Stimulated activated effector memory CD8-positive, alpha-beta T cell treated with anti-CD3 and anti-CD28 coated beads, Interleukin-12 subunit alpha, Interleukin-12 subunit beta, amount 100 ng/mL, for 72 hours (primary cell): Measurements from ENCODE around the gene MGA.
A peak's percentile ranks its signal among the peaks of the same experiment; 100 is the strongest.

Source experiments
- ATAC-seq: fragments of 150-1000 bp; cut with Tn5 transposase; 2 replicates; pipeline ENCODE4 v1.10.0; 2021
- DNase-seq, 2 donors: peaks; one replicate each; pipeline ENCODE4 v3.0.0; 2021 to 2022; ENCODE audit warnings: low spot score in 2 of 2
- H3K27ac Mint-ChIP-seq: one replicate; pipeline ENCODE4 v1.8.0; 2022; ENCODE audit warnings: mild to moderate bottlenecking, mixed read lengths
- H3K36me3 Mint-ChIP-seq: one replicate; pipeline ENCODE4 v1.8.0; 2022; ENCODE audit warnings: mild to moderate bottlenecking, mixed read lengths
- H3K4me1 Mint-ChIP-seq: one replicate; pipeline ENCODE4 v1.8.0; 2022; ENCODE audit warnings: mixed read lengths
- H3K4me3 Mint-ChIP-seq: one replicate; pipeline ENCODE4 v1.8.0; 2022; ENCODE audit warnings: mild to moderate bottlenecking, mixed read lengths
- H3K9me3 Mint-ChIP-seq: one replicate; pipeline ENCODE4 v1.8.0; 2022; ENCODE audit warnings: mixed read lengths

The MGA gene

DNA sequence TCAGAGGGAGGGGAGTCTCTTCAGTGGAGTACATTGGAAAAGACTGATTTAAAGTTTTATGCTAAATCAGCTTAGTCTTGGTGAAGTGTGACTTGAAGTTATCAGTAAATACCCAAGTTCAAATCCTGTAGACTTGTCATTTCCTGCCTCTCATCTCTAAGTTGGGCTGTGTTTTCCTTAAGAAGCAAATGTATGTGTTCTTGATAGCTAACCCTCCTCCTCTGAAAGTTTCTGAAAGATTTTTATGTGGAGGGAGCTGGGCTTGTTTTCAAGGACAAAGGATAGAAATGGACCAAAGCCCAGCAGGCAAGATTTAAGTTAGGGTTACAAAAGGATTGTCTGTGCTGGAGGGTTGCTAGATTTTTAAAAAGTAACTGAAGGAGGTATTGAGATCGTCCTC, 118.3 kb downstream of the MGA start:
- Mint-ChIP-seq H3K27ac (peak overlapping the region; percentile 27), H3K36me3 (peaks cover 23% of the 10 kb centered on the region), H3K4me3 (no peak overlapping the region), H3K9me3 (no peaks in the 10 kb centered on the region), H3K4me1 (peaks cover 64% of the 10 kb centered on the region)
- DNase-seq: no peak
- ATAC-seq: no peak

DNA sequence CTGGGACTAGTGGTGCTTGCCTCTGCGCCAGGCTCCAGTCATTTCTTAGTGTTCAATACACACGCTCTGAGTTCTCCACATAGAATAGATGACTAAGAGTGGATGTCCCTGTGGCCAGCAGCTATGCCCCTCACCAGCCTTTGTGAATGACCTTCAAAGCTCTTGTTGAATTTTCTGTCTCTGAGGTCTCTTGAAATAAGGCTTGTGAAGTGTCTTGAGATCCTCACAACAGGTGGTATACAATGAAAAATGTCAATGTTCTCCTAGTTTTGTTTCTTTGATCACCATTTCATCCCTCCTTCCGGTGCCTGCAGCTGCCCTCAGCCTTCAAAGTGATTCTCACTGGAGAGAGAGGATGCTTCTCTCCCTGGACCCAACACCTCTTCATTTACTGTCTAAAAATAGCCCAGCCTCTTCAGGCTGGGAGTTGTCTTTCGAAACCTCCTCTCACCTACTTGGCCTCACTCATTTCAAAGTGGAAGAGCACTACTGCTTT, 119.5 kb downstream of the MGA start:
- DNase-seq (no peak), ATAC-seq (no peak)
- Mint-ChIP-seq H3K4me3 (no peak overlapping the region), H3K9me3 (no peaks in the 10 kb centered on the region), H3K36me3 (peaks cover 23% of the 10 kb centered on the region), H3K27ac (peak overlapping the region; percentile 59), H3K4me1 (peaks cover 60% of the 10 kb centered on the region)

DNA sequence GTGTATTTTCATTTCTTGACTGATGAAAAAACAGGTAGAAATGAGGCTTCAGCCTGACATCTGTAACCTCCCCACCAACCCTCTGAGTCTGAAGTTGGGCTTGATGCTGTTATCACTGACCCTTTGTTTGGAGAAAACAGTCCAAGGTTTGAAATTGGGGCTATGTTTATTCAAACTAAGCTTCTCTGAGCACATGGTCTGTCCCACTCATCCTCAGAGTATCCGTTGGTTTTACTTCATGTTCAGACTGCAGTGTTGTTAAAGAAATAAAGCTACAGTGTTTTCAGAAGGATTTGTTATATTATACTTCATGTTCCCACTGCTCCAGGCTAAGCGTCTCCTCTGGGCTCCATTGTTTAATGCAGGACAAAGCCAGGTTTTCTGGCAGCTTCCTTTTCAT, 120.1 kb downstream of the MGA start:
- DNase-seq: no peak
- peak overlapping the region; percentile 59 for H3K27ac Mint-ChIP-seq
- H3K9me3 Mint-ChIP-seq: no peaks in the 10 kb centered on the region
- no peak overlapping the region for H3K4me3 Mint-ChIP-seq
- ATAC-seq: no peak
- peaks cover 55% of the 10 kb centered on the region for H3K4me1 Mint-ChIP-seq
- peaks cover 23% of the 10 kb centered on the region for H3K36me3 Mint-ChIP-seq

DNA sequence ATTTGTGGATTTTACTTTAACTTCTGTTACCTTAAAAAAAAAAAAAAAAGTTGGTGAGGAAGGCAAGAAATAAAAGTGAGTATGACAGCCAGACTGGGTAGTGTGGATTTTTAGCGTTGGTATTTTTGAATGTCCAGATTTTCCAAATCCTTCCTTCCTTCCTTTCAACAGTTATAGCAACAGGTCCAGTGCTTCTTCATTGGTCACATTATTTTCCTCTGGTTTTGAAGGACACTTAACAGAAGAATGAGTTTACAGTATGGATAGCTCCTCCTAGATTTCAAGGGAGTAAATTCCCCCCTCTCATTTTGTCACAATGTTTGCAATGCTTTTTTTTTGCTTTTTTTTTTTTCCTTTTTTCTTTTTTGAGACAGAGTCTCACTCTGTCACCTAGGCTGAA, 120.5 kb downstream of the MGA start:
- Mint-ChIP-seq H3K9me3 (no peaks in the 10 kb centered on the region), H3K36me3 (peaks cover 23% of the 10 kb centered on the region), H3K4me3 (no peak overlapping the region), H3K27ac (no peak overlapping the region), H3K4me1 (peaks cover 51% of the 10 kb centered on the region)
- ATAC-seq: no peak
- no peak for DNase-seq

DNA sequence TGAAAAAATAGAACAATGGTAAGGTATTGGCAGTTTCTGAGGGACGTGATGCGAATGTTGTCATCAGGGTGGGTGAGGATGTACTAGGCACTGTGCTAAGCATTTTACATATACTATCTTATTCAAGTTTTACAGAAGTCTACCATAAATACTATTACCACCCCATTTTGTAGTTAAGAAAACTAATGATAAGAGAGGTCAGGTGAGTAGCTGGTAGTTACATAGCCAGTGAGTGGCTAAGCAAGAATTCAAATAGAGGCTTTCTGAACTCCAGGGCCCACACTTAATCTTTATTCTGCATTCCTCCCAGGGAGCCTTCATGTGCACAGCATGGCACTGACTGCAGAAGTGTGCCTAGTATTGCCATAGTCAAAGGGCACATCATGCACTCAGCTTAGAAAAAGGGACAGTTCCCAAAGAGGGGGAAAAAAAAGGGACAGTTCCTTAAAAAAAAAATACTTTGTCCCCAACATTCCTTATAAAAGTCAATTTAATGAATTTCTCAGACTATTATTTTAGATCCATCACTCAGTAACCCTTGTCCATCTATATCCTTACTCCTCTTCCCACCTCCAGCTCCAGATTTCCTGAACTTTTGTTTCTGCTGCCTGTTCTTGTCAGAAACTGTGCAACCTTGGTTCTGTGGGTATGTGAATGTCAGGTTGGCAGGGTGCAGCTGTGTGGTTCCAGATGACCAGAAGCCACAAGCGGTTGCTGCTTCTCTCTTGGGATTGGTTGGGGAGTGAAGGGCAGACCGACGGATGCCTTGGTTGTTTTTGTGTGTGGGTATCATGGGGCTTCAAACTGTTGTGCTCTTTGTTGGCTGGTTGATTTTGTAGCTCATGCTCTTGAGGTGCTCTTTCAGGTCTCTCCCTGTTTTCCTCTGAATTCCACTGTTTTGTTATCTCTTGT, 122.4 kb downstream of the MGA start:
- Mint-ChIP-seq H3K9me3 (no peaks in the 10 kb centered on the region), H3K4me1 (peaks cover 34% of the 10 kb centered on the region), H3K27ac (no peak overlapping the region), H3K4me3 (no peak overlapping the region), H3K36me3 (peaks cover 23% of the 10 kb centered on the region)
- DNase-seq (no peak), ATAC-seq (no peak)

DNA sequence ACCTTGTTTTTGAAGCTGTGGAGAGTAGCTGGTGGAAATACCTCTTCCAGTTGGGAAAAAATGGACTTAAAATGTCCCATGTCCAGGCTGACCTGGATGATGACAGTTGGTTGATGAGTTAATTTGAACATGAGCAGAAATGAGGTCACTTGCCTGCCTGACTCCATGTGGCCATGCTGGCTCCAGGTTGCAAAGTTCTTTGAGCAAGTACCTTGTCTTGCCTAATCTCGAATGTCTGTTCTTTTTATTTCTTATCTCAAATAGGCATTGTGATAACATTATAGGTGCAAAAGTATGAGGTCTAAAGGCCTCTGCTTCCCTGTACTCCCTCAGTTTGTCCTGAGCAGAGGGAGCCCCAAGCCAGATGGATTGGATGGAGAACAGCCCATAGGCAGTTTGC, 123.1 kb downstream of the MGA start:
- H3K36me3 Mint-ChIP-seq: peaks cover 23% of the 10 kb centered on the region
- H3K27ac Mint-ChIP-seq: no peak overlapping the region
- H3K9me3 Mint-ChIP-seq: no peaks in the 10 kb centered on the region
- ATAC-seq (no peak), DNase-seq (no peak)
- peaks cover 30% of the 10 kb centered on the region for H3K4me1 Mint-ChIP-seq
- H3K4me3 Mint-ChIP-seq: no peak overlapping the region

DNA sequence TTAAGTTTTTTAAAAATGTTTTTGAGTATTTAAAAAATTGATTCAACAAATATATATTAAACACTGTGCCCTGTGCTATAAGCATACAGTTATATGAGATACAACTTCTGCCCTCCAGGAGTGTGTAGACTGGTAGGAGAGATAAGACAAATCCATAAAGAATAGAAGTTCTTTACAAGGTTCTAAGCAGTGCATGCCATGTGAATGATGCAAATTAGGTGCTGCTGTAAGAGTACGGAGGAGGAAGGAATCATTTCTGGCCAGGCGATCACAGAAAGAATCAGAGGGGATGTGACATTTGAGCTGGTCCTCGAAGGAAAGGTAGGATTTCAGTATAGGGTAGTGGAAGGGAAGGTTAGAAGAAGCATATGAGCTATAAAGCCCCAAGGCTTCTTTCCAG, 128.1 kb downstream of the MGA start:
- no peak overlapping the region for H3K4me3 Mint-ChIP-seq
- peaks cover 39% of the 10 kb centered on the region for H3K4me1 Mint-ChIP-seq
- DNase-seq (no peak), ATAC-seq (no peak)
- H3K27ac Mint-ChIP-seq: no peak overlapping the region
- peaks cover under 1% of the 10 kb centered on the region for H3K36me3 Mint-ChIP-seq
- H3K9me3 Mint-ChIP-seq: no peaks in the 10 kb centered on the region

DNA sequence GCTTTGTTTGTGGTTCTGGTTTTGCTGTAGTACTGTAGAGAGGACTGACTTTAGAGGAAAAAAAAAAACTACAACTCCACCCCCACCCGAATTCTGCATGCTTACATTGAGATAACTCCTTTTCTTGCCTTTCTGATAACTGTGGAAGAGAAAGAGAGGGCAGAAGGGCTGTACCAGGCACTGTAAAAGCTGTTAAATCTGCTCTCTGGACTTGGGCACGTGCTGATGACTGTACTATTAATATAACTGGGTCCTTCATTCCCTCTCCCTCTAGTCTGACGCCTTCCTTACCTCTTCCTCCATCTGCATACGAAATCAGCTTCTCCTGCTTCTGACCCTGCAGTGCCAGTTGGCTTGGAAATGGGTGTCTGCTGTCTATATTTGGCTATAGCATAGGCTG, 129.0 kb downstream of the MGA start:
- no peaks in the 10 kb centered on the region for H3K36me3 Mint-ChIP-seq
- H3K4me1 Mint-ChIP-seq: peaks cover 38% of the 10 kb centered on the region
- DNase-seq (no peak), ATAC-seq (no peak)
- no peak overlapping the region for H3K27ac Mint-ChIP-seq
- H3K4me3 Mint-ChIP-seq: no peak overlapping the region
- no peaks in the 10 kb centered on the region for H3K9me3 Mint-ChIP-seq

DNA sequence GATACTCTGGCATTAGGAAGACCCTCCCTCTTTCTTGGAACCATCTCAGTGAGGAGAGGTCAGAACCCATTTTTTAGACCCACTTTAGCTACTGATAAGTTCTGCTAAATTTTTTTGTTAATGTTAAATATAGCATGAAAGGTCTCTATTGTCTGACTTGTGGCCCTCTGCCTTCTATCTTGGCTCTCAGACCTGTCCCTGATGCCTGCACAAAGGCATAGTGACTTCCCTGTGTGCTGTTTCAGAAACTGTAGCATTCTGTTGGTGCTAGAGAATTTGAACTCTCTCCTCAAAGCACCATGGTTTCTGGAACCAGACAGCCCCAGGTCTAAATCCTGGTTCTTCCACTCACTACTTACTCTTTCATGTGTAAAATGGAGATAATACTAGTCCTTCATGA, 129.5 kb downstream of the MGA start:
- Mint-ChIP-seq H3K27ac (peak overlapping the region; percentile 4), H3K36me3 (no peaks in the 10 kb centered on the region), H3K4me3 (no peak overlapping the region), H3K9me3 (no peaks in the 10 kb centered on the region), H3K4me1 (peaks cover 38% of the 10 kb centered on the region)
- no peak for DNase-seq
- no peak for ATAC-seq

DNA sequence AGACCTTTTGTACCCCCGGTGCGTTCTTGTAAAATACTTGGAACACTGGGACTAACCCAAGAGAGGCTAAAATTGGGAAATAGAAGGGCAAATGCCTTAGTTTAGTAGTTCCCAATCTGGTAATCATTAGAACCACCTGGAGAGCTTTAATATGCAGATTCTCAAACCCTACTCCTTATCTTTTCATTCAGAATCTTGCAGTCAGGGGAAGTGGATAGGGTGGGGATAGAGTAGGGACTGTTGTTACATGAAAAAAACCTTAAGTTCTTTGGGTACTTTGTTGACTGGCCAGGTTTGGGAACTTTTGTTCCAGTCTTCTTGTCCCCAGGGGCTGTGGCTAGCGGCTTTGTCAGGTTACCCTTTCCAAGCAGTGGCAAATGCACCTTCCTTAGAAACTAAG, 130.0 kb downstream of the MGA start:
- DNase-seq: no peak
- H3K4me1 Mint-ChIP-seq: peaks cover 41% of the 10 kb centered on the region
- no peak for ATAC-seq
- no peak overlapping the region for H3K4me3 Mint-ChIP-seq
- peak overlapping the region; percentile 4 for H3K27ac Mint-ChIP-seq
- no peaks in the 10 kb centered on the region for H3K36me3 Mint-ChIP-seq
- H3K9me3 Mint-ChIP-seq: no peaks in the 10 kb centered on the region

DNA sequence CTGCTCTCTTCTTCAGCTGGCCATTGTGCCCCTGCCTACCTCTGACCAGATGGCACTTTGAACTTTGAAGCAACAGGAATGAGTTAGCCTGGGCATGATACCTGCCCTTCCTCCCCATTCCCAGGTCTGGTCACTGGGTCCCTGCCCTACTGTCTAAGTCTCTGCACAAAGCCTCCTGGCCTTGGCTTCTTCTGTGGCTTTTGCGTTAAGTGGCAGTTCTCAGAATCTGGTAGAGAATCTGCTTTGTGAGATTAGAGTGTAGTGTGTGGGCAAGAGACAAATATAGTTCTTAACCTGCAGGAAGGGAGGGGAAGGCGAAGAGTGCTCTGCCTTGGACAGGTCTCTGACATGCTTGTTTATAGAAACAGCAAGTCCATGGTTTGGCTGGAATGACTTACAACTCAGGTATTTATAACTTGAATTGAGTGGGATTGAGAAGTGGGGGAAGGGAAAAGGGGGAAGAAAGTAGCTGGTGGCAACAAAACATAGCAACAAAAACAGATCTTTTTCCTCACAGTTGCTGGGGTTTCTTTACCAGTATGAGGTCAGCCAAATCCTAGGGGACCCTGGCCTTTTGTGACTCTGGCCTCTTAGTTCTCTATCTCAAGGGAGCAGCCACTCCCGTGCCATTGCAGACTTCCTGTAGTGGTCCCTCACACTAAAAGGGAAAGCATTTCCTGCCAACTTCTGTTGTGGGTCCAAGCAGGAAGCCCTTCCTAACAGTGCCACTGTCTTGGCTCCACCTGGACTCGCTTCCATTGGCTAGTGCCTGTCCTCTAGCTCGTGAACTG, 130.7 kb downstream of the MGA start:
- Mint-ChIP-seq H3K9me3 (no peaks in the 10 kb centered on the region), H3K4me3 (no peak overlapping the region), H3K36me3 (no peaks in the 10 kb centered on the region), H3K4me1 (peaks cover 45% of the 10 kb centered on the region), H3K27ac (peak overlapping the region; percentile 4)
- ATAC-seq (peak; percentile 59), DNase-seq (no peak)

DNA sequence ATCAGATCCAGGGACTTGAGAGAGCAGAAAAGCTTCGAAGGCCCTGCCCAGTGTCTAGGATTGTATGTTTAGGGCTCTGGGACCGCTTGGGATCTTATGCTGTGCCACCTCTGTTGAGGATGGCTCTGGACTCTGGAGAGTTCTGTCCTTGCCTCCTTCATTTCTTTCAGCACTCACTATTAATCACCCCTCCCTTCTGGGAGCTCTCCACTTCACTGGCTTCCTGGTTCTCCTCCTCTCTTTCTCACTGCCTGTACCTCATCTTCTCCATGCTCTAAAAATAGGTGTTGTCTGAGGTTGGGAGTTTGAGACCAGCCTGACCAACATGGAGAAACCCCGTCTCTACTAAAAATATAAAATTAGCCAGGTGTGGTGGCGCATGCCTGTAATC, 131.3 kb downstream of the MGA start:
- H3K36me3 Mint-ChIP-seq: no peaks in the 10 kb centered on the region
- H3K4me1 Mint-ChIP-seq: peaks cover 45% of the 10 kb centered on the region
- H3K27ac Mint-ChIP-seq: peak overlapping the region; percentile 4
- no peaks in the 10 kb centered on the region for H3K9me3 Mint-ChIP-seq
- no peak overlapping the region for H3K4me3 Mint-ChIP-seq
- ATAC-seq (no peak), DNase-seq (no peak)

DNA sequence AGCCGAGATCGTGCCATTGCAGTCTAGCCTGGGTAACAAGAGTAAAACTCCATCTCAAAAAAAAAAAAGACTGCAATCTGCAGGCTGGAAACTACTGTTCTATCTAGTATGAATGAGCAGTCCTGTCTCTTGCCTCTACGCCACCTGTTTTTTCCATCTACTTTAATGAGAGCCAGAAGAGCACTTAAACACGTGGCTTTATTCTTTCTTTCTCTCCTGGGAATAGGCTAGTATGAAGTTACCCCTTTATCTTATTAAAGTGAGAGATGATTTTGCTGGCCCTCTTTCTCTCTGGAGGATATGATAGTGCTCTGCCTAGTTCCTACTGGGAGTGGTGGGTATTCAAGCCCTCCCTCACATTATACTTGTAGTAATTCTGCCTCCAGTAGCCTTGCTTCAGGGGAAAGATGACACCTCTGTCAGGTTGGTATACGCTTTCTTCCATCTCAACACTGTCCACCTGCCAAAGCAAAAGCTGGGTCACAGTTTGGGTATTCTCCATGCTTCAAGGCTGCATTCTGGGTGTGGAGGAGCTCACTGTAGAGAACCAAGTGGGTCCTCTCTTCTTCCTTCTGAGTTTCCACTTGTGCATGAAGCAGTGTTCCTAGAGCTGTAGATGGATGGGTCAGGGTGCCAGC, 131.9 kb downstream of the MGA start:
- Mint-ChIP-seq H3K36me3 (no peaks in the 10 kb centered on the region), H3K4me3 (no peak overlapping the region)

DNA sequence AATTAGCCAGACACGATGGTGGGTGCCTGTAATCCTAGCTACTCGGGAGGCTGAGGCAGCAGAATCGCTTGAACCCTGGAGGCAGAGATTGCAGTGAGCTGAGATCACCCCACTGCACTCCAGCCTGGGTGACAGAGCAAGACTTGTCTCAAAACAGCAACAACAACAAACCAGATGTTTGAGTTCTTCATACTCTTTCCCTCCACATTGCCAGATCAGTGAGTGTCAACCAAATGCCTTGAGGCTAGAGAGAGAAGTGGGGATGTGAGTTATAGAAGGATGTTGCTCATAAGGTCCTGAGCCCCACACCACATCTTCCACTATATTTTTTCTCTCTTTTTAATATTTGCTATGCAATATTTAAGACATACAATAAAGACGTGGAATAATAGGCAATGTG, 133.9 kb downstream of the MGA start:
- Mint-ChIP-seq H3K4me3 (no peak overlapping the region), H3K36me3 (no peaks in the 10 kb centered on the region), H3K27ac (no peak overlapping the region), H3K4me1 (peaks cover 41% of the 10 kb centered on the region), H3K9me3 (no peaks in the 10 kb centered on the region)
- DNase-seq (no peak), ATAC-seq (no peak)

More for the DNA sequence above, 131.9 kb downstream of the MGA start:
- no peaks in the 10 kb centered on the region for H3K9me3 Mint-ChIP-seq
- ATAC-seq: no peak
- peak overlapping the region; percentile 4 for H3K27ac Mint-ChIP-seq
- no peak for DNase-seq
- H3K4me1 Mint-ChIP-seq: peaks cover 45% of the 10 kb centered on the region
